Glutamatergic neuron (in vitro differentiated cells): ENCODE measurements around the gene ZNF276. TPM values are rescaled to one million over a fixed set of nuclear protein-coding genes. Genes with fewer than 3 reads are reported as not detected.
A peak's percentile ranks its signal among the peaks of the same experiment; 100 is the strongest.

Experiments
- DNase-seq: peaks from one replicate; pipeline ENCODE4 v3.0.0; 2022
- H3K27ac Mint-ChIP-seq: one replicate; pipeline ENCODE4 v1.8.0; 2020; ENCODE audit warnings: mild to moderate bottlenecking, mixed read lengths, inconsistent platforms; ENCODE audit not compliant: unreplicated experiment
- H3K27me3 Mint-ChIP-seq: one replicate; pipeline ENCODE4 v1.8.0; 2020; ENCODE audit warnings: mild to moderate bottlenecking, moderate library complexity, mixed read lengths, inconsistent platforms; ENCODE audit not compliant: unreplicated experiment
- H3K36me3 Mint-ChIP-seq: one replicate; pipeline ENCODE4 v1.8.0; 2020; ENCODE audit warnings: mild to moderate bottlenecking, mixed read lengths, inconsistent platforms; ENCODE audit not compliant: unreplicated experiment
- H3K4me1 Mint-ChIP-seq: one replicate; pipeline ENCODE4 v1.8.0; 2020; ENCODE audit warnings: mild to moderate bottlenecking, low read depth, mixed read lengths, inconsistent platforms; ENCODE audit not compliant: unreplicated experiment
- H3K4me3 Mint-ChIP-seq: one replicate; pipeline ENCODE4 v1.8.0; 2020; ENCODE audit warnings: mild to moderate bottlenecking, mixed read lengths, inconsistent platforms; ENCODE audit not compliant: unreplicated experiment
- H3K9me3 Mint-ChIP-seq: one replicate; pipeline ENCODE4 v1.8.0; 2020; ENCODE audit warnings: mild to moderate bottlenecking, moderate library complexity, mixed read lengths, inconsistent platforms; ENCODE audit not compliant: unreplicated experiment
- total RNA-seq: library from RNA; stranded (reverse); fragmentation: NEBNext Ultra II Directional; extraction: Animal tissue kit (Norgen Biotek cat#: 25700); gene quantifications from one replicate; pipeline ENCODE4 v1.2.1, GENCODE V29; 2021; ENCODE audit not compliant: unreplicated experiment
- TF ChIP-seq, protein P1 (sequence below): fragments of 200-600 bp; sonication (generic); IDR thresholded peaks from one replicate; pipeline ENCODE4 v1.5.0; 2021; ENCODE audit not compliant: partially characterized antibody, unreplicated experiment

ZNF276 gene
- total RNA-seq, 1 donor from 2014 or later = 20.8 TPM

DNA sequence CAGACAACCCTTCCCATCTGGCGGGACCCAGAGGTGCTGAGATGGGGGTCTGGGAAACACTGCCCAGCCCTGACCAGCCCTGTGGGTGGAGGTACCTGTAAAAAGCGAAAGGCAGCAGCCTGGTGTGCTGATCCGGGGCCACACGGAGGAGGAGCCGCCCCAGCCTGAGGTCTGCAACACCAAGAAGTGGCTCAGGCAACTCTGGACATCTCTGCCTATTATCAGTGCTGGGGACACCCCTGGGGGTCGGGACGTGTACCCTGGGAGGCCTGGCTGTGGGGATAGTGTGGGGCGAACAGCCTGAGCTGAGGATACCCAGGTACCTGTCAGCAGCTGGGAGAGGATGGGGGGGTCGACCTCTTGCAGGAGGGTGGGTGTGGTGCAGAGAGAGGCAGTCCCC is 18.0 kb downstream of the ZNF276 start:
- Mint-ChIP-seq H3K9me3 (no peaks in the 10 kb centered on the region), H3K36me3 (peaks cover 5% of the 10 kb centered on the region), H3K27ac (no peak overlapping the region), H3K4me3 (no peak overlapping the region), H3K27me3 (no peaks in the 10 kb centered on the region), H3K4me1 (no peaks in the 10 kb centered on the region)
- TF ChIP-seq, protein P1, sequence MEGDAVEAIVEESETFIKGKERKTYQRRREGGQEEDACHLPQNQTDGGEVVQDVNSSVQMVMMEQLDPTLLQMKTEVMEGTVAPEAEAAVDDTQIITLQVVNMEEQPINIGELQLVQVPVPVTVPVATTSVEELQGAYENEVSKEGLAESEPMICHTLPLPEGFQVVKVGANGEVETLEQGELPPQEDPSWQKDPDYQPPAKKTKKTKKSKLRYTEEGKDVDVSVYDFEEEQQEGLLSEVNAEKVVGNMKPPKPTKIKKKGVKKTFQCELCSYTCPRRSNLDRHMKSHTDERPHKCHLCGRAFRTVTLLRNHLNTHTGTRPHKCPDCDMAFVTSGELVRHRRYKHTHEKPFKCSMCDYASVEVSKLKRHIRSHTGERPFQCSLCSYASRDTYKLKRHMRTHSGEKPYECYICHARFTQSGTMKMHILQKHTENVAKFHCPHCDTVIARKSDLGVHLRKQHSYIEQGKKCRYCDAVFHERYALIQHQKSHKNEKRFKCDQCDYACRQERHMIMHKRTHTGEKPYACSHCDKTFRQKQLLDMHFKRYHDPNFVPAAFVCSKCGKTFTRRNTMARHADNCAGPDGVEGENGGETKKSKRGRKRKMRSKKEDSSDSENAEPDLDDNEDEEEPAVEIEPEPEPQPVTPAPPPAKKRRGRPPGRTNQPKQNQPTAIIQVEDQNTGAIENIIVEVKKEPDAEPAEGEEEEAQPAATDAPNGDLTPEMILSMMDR = no peak
- DNase-seq = no peak

DNA sequence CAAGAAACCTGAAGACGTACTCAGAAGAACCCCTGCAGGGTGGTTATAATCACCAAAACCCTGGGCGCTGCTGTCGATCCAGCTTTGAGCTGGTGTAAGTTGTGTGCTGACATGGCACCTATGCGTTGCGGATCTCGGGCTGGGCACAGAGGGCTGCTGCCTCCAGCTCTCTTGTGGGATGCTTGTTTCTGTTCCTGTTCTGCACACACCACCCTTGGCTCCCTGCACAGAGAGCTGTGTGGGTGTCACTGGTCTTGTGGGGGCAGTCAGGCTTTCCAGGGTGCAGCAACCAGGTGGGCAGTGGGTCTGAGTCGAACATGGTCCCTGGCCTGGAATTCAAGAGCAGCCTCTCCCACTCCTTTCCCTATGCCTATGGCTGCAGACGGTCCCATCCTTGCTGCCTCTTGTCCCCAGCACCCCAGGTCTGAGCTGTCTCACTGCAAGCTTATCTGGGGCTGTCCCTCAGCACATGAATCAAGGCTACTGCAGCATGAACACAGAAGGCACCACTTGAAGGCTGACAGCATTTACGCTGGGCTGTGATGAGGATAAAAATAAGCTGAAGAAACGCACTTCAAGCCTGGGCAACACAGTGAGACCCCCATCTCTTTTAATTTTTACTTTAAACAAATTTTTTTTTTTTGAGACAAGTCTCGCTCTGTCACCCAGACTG is 20.1 kb downstream of the ZNF276 start:
- Mint-ChIP-seq H3K4me3 (no peak overlapping the region), H3K4me1 (no peaks in the 10 kb centered on the region), H3K27ac (no peak overlapping the region), H3K27me3 (no peaks in the 10 kb centered on the region), H3K9me3 (peaks cover 1% of the 10 kb centered on the region), H3K36me3 (peaks cover 5% of the 10 kb centered on the region)
- TF ChIP-seq, protein P1 = no peak
- DNase-seq = no peak

DNA sequence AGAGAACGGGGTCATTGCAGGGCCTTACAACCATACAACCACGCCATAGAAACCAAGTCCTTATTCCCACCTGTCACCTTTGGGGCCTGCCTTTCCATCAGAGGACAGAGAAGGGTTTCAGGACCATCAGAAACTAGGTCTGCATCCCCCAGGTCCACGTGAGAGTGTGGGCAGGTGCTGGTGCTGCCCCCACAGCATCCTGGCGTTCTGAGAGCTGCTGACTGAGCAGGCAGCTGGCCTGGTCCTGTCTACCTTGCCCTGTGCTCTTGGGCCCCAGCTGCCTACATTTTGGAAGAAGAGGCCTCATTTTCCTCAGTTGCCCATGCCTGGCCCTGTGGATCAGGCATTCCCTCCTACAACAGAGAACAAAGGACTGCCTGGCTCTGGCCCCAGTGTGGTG is 21.6 kb downstream of the ZNF276 start:
- no peaks in the 10 kb centered on the region for H3K4me1 Mint-ChIP-seq
- peaks cover under 1% of the 10 kb centered on the region for H3K36me3 Mint-ChIP-seq
- TF ChIP-seq, protein P1 = no peak
- no peak for DNase-seq
- peaks cover 1% of the 10 kb centered on the region for H3K9me3 Mint-ChIP-seq
- no peak overlapping the region for H3K27ac Mint-ChIP-seq
- no peak overlapping the region for H3K4me3 Mint-ChIP-seq
- H3K27me3 Mint-ChIP-seq = no peaks in the 10 kb centered on the region

DNA sequence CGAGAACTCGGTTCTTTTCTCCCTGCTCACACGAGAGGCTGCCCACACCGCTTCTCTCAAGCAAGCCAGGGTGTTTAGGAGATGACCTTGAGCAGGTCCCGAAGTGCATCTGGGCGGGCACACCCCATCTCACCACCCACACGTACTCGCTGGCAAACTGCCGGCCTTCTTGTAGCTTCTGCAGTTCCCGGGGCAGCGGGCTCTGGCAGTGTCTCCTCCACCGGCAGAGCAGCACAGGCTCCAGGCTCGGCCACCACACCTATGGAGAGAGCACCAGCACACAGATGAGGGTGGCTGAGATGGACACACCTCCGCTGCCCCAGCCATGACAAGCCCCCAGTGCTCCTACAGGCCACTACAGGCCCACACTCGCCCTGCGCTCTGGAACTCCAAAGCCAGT is 23.5 kb downstream of the ZNF276 start:
- no peak overlapping the region for H3K27ac Mint-ChIP-seq
- no peak overlapping the region for H3K4me3 Mint-ChIP-seq
- DNase-seq = no peak
- TF ChIP-seq, protein P1 = no peak
- no peaks in the 10 kb centered on the region for H3K27me3 Mint-ChIP-seq
- no peaks in the 10 kb centered on the region for H3K36me3 Mint-ChIP-seq
- H3K4me1 Mint-ChIP-seq = no peaks in the 10 kb centered on the region
- H3K9me3 Mint-ChIP-seq = peaks cover 3% of the 10 kb centered on the region

DNA sequence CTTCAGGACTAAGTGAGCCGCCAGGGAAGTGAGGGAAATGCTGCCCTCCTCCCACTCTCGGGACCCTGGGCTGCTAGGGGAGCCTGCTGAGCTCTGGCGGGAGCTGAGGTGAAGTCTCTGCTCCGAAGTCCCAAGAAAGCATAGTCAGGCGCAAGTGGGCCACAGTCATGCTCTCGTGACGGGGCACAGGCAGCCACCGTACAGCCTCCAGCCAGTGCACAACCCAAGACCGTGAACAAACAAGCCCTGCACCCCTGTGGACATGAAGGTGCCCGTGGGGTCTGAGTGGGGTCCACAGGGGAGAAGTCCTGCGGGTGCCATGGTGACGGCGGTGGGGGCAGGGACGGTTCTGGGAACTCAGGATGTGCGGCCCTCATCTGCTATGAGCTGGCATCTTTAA is 24.7 kb downstream of the ZNF276 start:
- no peak overlapping the region for H3K4me3 Mint-ChIP-seq
- peaks cover 3% of the 10 kb centered on the region for H3K9me3 Mint-ChIP-seq
- no peaks in the 10 kb centered on the region for H3K4me1 Mint-ChIP-seq
- TF ChIP-seq, protein P1 = no peak
- H3K27ac Mint-ChIP-seq = no peak overlapping the region
- DNase-seq = peak; percentile 31
- H3K36me3 Mint-ChIP-seq = no peaks in the 10 kb centered on the region
- H3K27me3 Mint-ChIP-seq = no peaks in the 10 kb centered on the region
